Loucy (cell line): ENCODE results near the gene TAS2R60.
"Not testable (repeated sequence)": the region's sequence is repeated elsewhere in the genome, so short reads cannot be mapped to it uniquely, and the experiment has no call there.

Experiments used
- H2AFZ ChIP-seq: fragments of 200-600 bp; sonication (generic); 2 replicates; pipeline ENCODE4 v1.6.0; 2016; ENCODE audit warnings: antibody characterized with exemption, mild to moderate bottlenecking, low read length, moderate library complexity
- H3F3A ChIP-seq: fragments of 200-600 bp; 2 replicates; pipeline ENCODE4 v1.6.0; 2016; ENCODE audit warnings: antibody characterized with exemption, low read depth, mild to moderate bottlenecking
- H3K27me3 ChIP-seq: fragments of 200-600 bp; sonication (generic); 2 replicates; pipeline ENCODE4 v1.6.1; 2014; ENCODE audit warnings: low read length, mild to moderate bottlenecking; ENCODE audit not compliant: insufficient read depth, poor library complexity, severe bottlenecking
- H3K36me3 ChIP-seq: fragments of 200-600 bp; sonication (generic); 2 replicates; pipeline ENCODE4 v1.6.1; 2016; ENCODE audit warnings: low read length; ENCODE audit not compliant: insufficient read depth
- H3K4me1 ChIP-seq: fragments of 200-600 bp; sonication (generic); 2 replicates; pipeline ENCODE4 v1.5.1; 2014; ENCODE audit warnings: low read length, mild to moderate bottlenecking; ENCODE audit not compliant: insufficient read depth, poor library complexity, severe bottlenecking
- H3K4me2 ChIP-seq: fragments of 200-600 bp; sonication (generic); 2 replicates; pipeline ENCODE4 v1.6.0; 2014; ENCODE audit warnings: antibody characterized with exemption, low read length, low read depth, mild to moderate bottlenecking; ENCODE audit not compliant: poor library complexity, severe bottlenecking
- H3K4me3 ChIP-seq: fragments of 200-600 bp; sonication (generic); 2 replicates; pipeline ENCODE4 v1.5.1; 2014; ENCODE audit warnings: low read length, mild to moderate bottlenecking, mixed read lengths; ENCODE audit not compliant: poor library complexity, severe bottlenecking
- H3K79me2 ChIP-seq: fragments of 200-600 bp; sonication (generic); 2 replicates; pipeline ENCODE4 v1.6.1; 2014; ENCODE audit warnings: low read length; ENCODE audit not compliant: insufficient read depth
- H3K9ac ChIP-seq: fragments of 200-600 bp; sonication (generic); 2 replicates; pipeline ENCODE4 v1.6.0; 2014; ENCODE audit warnings: mild to moderate bottlenecking, low read depth, low read length, moderate library complexity; ENCODE audit not compliant: poor library complexity, severe bottlenecking
- H3K9me2 ChIP-seq: fragments of 200-600 bp; sonication (generic); replicated peaks from 2 replicates; pipeline ENCODE4 v1.6.1; 2016; ENCODE audit warnings: low read depth, low read length, mixed read lengths
- H3K9me3 ChIP-seq: fragments of 200-600 bp; sonication (generic); 2 replicates; pipeline ENCODE4 v1.6.1; 2014; ENCODE audit warnings: mild to moderate bottlenecking, antibody characterized with exemption, low read length, low read depth; ENCODE audit not compliant: insufficient read depth
- H4K20me1 ChIP-seq: fragments of 200-600 bp; sonication (generic); 2 replicates; pipeline ENCODE4 v1.6.0; 2014; ENCODE audit warnings: antibody characterized with exemption, low read length, mild to moderate bottlenecking; ENCODE audit not compliant: insufficient read depth, poor library complexity, severe bottlenecking
- CTCF ChIP-seq: fragments of 200-600 bp; sonication (generic); conservative IDR thresholded peaks from 2 replicates; pipeline ENCODE4 v1.5.1; 2014; ENCODE audit warnings: mild to moderate bottlenecking, antibody characterized with exemption, low read length
- EZH2phosphoT487 ChIP-seq: fragments of 200-600 bp; IDR thresholded peaks from 2 replicates; pipeline ENCODE4 v1.6.1; 2018; ENCODE audit warnings: antibody characterized with exemption, mild to moderate bottlenecking, moderate library complexity, borderline replicate concordance

The TAS2R60 gene

DNA sequence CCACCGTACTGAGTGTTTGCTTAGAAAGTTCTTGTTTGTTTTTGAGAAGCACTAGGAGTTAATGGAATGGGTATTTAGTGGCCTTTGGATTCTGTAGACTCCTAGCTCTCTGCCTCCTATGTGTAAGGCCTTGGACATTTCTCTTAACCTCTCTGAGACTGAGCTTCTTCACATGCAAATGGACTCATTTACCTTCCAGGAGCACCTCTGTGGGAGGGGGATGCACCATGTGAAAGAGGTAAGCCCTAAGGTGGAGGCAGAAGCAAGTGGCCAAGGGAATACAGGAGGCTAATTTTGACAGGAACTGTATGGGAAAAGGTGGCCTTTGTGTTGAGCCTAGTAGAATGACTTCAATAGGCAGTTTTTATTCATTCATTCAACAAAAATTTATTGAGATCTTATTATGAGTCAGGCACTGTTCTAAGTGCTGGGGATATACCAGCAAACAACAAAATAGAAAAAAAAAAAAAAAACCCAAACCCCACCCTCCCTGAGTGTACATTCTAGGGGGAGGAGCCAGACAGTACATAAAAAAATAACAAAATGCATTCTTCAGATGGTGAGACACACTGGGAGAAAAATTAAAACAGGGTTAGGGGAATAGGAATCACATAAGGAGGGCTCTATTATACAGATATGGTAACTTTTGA, 25.4 kb upstream of the TAS2R60 start:
- no peaks in the 10 kb centered on the region for H3F3A ChIP-seq
- H3K9ac ChIP-seq, result no peak overlapping the region
- no peaks in the 10 kb centered on the region for H3K9me2 ChIP-seq
- H3K79me2 ChIP-seq, result no peaks in the 10 kb centered on the region
- H3K9me3 ChIP-seq, result no peaks in the 10 kb centered on the region
- H3K4me2 ChIP-seq, result no peak overlapping the region
- no peak overlapping the region for H3K4me3 ChIP-seq
- no peaks in the 10 kb centered on the region for H3K4me1 ChIP-seq
- H2AFZ ChIP-seq, result no peak overlapping the region
- H4K20me1 ChIP-seq, result no peaks in the 10 kb centered on the region
- no peaks in the 10 kb centered on the region for H3K27me3 ChIP-seq
- TF ChIP-seq CTCF (no peak), EZH2phosphoT487 (no peak)
- H3K36me3 ChIP-seq, result no peaks in the 10 kb centered on the region

GRCh38 chr7:143418681-143419458, 24.4 kb upstream of the TAS2R60 start:
- H2AFZ ChIP-seq, result no peak overlapping the region
- H3K36me3 ChIP-seq, result no peaks in the 10 kb centered on the region
- H3K4me2 ChIP-seq, result no peak overlapping the region
- no peaks in the 10 kb centered on the region for H3K9me2 ChIP-seq
- H3K9me3 ChIP-seq, result no peaks in the 10 kb centered on the region
- no peak for TF ChIP-seq EZH2phosphoT487
- no peak for TF ChIP-seq CTCF
- H4K20me1 ChIP-seq, result no peaks in the 10 kb centered on the region
- H3K79me2 ChIP-seq, result no peaks in the 10 kb centered on the region
- no peaks in the 10 kb centered on the region for H3K4me1 ChIP-seq
- H3K27me3 ChIP-seq, result no peaks in the 10 kb centered on the region
- no peaks in the 10 kb centered on the region for H3F3A ChIP-seq
- H3K4me3 ChIP-seq, result no peak overlapping the region
- H3K9ac ChIP-seq, result no peak overlapping the region

GRCh38 chr7:143419880-143420279, 23.4 kb upstream of the TAS2R60 start:
- H3K9ac ChIP-seq, result no peak overlapping the region
- H3K9me2 ChIP-seq, result no peaks in the 10 kb centered on the region
- no peaks in the 10 kb centered on the region for H3K79me2 ChIP-seq
- H3K4me3 ChIP-seq, result no peak overlapping the region
- H3F3A ChIP-seq, result no peaks in the 10 kb centered on the region
- no peak overlapping the region for H3K4me2 ChIP-seq
- TF ChIP-seq EZH2phosphoT487, result no peak
- TF ChIP-seq CTCF, result no peak
- H3K4me1 ChIP-seq, result no peaks in the 10 kb centered on the region
- no peaks in the 10 kb centered on the region for H4K20me1 ChIP-seq
- no peaks in the 10 kb centered on the region for H3K27me3 ChIP-seq
- H3K36me3 ChIP-seq, result no peaks in the 10 kb centered on the region
- H3K9me3 ChIP-seq, result no peaks in the 10 kb centered on the region
- no peak overlapping the region for H2AFZ ChIP-seq

DNA sequence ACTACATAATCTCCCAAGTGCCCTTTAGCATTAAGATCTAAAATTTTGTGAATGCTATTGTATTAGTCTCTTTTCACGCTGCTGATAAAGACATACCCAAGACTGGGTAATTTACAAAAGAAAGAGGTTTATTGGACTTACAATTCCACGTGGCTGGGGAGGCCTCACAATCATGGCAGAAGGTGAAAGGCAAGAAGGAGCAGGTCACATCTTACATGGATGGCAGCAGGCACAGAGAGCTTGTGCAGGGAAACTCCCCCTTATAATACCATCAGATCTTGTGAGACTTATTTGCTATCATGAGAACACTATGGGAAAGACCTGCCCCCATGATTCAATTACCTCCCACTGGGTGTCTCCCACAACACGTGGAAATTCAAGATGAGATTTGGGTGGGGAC, 22.6 kb upstream of the TAS2R60 start:
- not testable (repeated sequence) for H3K9ac ChIP-seq

More for the DNA sequence above, 22.6 kb upstream of the TAS2R60 start:
- not testable (repeated sequence) for H3K4me1 ChIP-seq, H3K9me2 ChIP-seq, H3K27me3 ChIP-seq, H3K4me2 ChIP-seq, H4K20me1 ChIP-seq, H3K4me3 ChIP-seq, H3K79me2 ChIP-seq, H3K9me3 ChIP-seq, H3F3A ChIP-seq, H3K36me3 ChIP-seq, H2AFZ ChIP-seq
